Left cardiac atrium (tissue), 4 donors: ENCODE measurements around the gene DMAC1. TPM values are rescaled to one million over a fixed set of nuclear protein-coding genes. Genes with fewer than 3 reads are reported as not detected.
A peak's percentile ranks its signal among the peaks of the same experiment; 100 is the strongest.

Source experiments
- ATAC-seq, 2 donors: fragments of 200-7000 bp; cut with Tn5 transposase; one replicate each; pipeline ENCODE4 v1.9.1; 2020; ENCODE audit warnings: mild to moderate bottlenecking in 2 of 2, moderate library complexity in 2 of 2
- DNase-seq: peaks from one replicate; pipeline ENCODE4 v3.0.0-alpha.2; 2020
- intact Hi-C, 2 donors: fragments of 100-400 bp; cut with DNase I; formaldehyde crosslinking; loops; one replicate each; pipeline versions ENCODE4 v1.14.1 to v1.15.1; 2022 to 2023
- long read RNA-seq: library from polyadenylated mRNA; unstranded; transcript quantifications from one replicate; pipeline ENCODE4 v2.0.0, GENCODE V29; 2021
- total RNA-seq, 2 donors: library from RNA; stranded (reverse); fragmentation: NEBNext Ultra II Directional; extraction: Animal tissue kit (Norgen Biotek cat#: 25700); gene quantifications; one replicate each; pipeline ENCODE4 v1.2.1, GENCODE V29; 2021
- donor health status: DM: no; HTN: yes; CAD: no.
- donor health status: DM: no; HTN: yes; CAD: no; lungs with severe emphysema.
- donor health status: DM: yes; HTN: yes; CAD: no.
- donor health status: Dilated cardiomyopathy.

The DMAC1 gene
- total RNA-seq: 100 to 1,000 TPM; 103 to 111 TPM
- long read RNA-seq, transcript DMAC1-201 (2 exons, 2,755 nt): major isoform, 18 of 24 reads
- long read RNA-seq, partial matches to known transcripts: 0 of 24 reads
- long read RNA-seq, other reads (novel, unspliced or antisense): 6 of 24 reads

DNA sequence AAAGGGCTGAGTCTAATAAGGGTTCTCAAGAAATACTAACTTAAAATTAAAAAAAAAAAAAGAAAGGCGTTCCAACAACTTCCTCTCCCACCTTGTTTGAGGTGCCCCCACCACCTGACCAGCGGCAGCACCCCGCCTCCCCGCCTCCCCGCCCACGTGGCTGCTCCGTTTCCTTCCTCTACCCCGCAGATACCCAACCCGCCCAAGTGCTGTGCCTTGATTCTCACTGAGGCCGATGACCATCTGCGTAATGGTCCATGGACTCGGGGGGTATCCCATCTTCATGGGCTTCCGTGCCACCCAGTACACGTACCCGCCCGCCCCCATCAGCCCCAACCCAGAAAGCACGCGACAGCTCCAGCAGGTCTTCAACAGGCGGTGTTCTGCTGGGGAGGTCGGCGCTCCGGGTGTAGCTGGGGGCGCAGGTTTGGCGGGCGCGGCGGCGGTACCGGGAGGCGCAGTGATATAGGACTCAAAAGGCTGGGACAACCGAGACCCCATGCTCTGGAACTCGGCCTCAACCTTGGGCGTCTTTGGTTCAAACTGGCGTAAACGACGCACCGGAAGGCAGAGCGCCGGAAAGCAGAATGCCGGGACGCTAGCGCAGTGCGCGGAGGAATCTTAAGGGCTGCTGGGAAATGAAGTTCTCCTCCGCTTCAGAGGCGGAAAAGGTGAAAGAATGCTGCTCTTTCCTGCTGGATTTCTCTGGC, at the start of gene DMAC1:
Gene DMAC1 (minus strand): TSS at position 545 of the 710 bp plus-strand sequence. CDS start 44 bp downstream, at position 501.
- intact Hi-C loops: no loop called here
- peak; percentile 84 for DNase-seq
- ATAC-seq: peak; percentile 99

- DNase-seq (no peak), ATAC-seq (no peak)
- intact Hi-C loops: loop anchor here in 1 of 2 donors (10.0 kb wide), 1 partner anchor 1045 kb away; no protein-coding TSS in a partner anchor
Measured at GRCh38 chr9:7849362-7849761, 49.8 kb upstream of the DMAC1 start.

GRCh38 chr9:7848498-7848897, 48.9 kb upstream of the DMAC1 start:
- ATAC-seq (no peak), DNase-seq (no peak)
- intact Hi-C loops: loop anchor here in 1 of 2 donors (10.0 kb wide), 1 partner anchor 1046 kb away; no protein-coding TSS in a partner anchor

- intact Hi-C loops: loop anchor here in 1 of 2 donors (10.0 kb wide), 1 partner anchor 1051 kb away; no protein-coding TSS in a partner anchor
- ATAC-seq: peak in 1 of 2 donors; percentile 35
- no peak for DNase-seq
Measured at GRCh38 chr9:7844242-7844641, 44.7 kb upstream of the DMAC1 start.

DNA sequence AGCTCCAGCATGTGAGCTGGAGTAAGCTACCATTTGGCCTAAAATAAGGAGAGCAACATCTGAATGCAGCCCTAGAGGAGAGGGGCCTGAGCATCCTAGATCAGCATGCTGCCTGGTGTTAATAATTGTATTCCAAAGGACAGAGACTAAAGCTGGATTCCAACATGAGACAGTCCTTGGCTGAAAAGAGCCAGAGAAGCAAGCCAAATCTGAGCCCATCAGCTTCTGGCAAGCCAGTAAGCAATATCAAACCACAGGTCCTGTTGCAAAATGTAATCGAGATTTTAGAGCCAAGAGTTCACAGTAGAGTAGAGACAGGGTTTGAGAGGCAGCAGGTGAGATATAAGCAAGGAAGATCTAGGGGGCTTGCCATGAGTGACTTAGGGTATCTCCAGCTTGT, 42.3 kb upstream of the DMAC1 start:
- no peak for ATAC-seq
- intact Hi-C loops: loop anchor here in 1 of 2 donors (10.0 kb wide), 1 partner anchor 1053 kb away; no protein-coding TSS in a partner anchor
- no peak for DNase-seq

DNA sequence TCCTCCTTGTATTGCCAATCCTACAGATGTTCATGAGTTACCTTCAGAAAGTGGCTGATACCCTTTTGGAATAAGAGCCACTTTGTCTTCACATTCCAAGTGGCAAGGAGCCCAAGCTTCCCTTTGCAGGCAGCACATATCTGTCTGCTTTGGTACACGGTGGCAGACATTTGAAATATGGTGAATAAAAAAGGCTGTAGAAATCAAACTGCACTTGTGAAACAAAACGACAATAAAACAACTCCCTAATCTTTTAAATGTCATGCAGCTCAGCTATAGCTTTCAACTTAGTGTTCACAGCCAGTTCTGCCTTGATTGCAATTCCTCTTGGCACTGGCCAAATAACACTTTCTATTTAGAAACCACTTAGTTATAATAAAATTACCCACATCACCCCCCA, 35.0 kb upstream of the DMAC1 start:
- no peak for DNase-seq
- no peak for ATAC-seq
- intact Hi-C loops: no loop called here

- no peak for DNase-seq
- intact Hi-C loops: no loop called here
- ATAC-seq: peak in 1 of 2 donors; percentile 37
Measured at GRCh38 chr9:7828334-7828733, 28.8 kb upstream of the DMAC1 start.

DNA sequence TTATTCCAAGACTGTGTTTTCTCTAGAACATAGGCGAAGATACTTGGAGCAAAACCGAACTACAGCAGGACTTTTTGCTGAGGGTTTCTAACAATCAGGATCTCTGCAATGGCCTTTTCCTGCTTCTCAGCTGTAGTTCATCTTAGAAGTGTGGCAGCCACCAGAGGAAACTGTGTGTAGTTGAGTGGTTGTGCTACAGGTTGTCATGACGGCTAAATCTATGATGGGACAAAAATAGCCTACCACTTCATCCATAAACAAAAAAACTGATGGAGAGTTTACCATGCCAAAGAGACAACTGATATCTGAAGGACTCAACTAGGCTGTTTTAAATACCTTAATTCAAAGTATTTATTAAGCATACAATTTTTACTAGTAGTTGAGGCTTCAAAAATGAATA, 28.2 kb upstream of the DMAC1 start:
- DNase-seq (no peak), ATAC-seq (peak in 1 of 2 donors; percentile 51)
- intact Hi-C loops: no loop called here

DNA sequence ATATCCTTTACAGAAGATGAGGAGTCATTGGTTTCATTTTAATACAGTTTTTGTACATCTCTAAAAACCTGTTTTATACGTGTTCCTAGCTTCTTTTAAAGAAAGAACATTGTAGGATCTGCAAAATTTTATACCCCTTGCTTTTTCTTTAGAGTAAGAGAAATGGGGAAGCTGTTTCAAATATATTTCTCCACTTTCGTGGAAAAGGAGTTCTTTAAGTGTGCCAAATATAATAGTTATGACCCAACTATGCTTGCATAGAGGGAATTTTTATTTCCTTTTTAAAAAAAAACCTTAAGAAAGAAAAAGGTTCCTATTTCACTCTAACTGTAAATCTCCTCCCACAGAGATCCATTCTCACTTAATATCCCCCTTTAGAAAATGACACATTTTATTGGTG, 27.5 kb upstream of the DMAC1 start:
- ATAC-seq (no peak), DNase-seq (no peak)
- intact Hi-C loops: no loop called here

GRCh38 chr9:7823651-7824050, 24.1 kb upstream of the DMAC1 start:
- DNase-seq (no peak), ATAC-seq (no peak)
- intact Hi-C loops: no loop called here

- no peak for ATAC-seq
- intact Hi-C loops: no loop called here
- DNase-seq: no peak
Measured at GRCh38 chr9:7819984-7820383, 20.4 kb upstream of the DMAC1 start.

- intact Hi-C loops: no loop called here
- DNase-seq (no peak), ATAC-seq (no peak)
Measured at GRCh38 chr9:7816021-7816420, 16.4 kb upstream of the DMAC1 start.

- intact Hi-C loops: no loop called here
- DNase-seq: no peak
- no peak for ATAC-seq
Measured at GRCh38 chr9:7813030-7813429, 13.5 kb upstream of the DMAC1 start.

GRCh38 chr9:7811677-7812076, 12.1 kb upstream of the DMAC1 start:
- no peak for DNase-seq
- no peak for ATAC-seq
- intact Hi-C loops: no loop called here

DNA sequence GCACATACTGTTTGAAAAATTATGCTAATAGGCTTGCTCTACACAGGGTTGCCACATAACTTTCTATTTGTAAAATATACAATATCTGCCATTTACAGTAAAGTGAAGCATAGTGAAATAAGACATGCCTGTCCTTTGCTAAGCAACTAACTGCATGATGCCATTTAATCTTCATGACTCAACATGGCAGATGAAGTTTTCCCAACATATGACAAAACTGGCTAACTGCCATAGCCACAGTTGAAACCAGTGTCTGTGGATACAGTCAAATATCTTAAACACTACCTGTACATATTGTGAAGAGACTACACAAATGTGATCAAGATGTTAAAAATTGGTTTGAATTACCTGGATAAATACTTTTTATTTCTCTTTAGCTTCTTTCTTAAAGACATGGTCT, 3.1 kb upstream of the DMAC1 start:
- intact Hi-C loops: no loop called here
- no peak for DNase-seq
- ATAC-seq: no peak

GRCh38 chr9:7799944-7800285, 337 bp upstream of the DMAC1 start:
- DNase-seq: no peak
- peak in 1 of 2 donors; percentile 50 for ATAC-seq
- intact Hi-C loops: no loop called here

GRCh38 chr9:7794196-7794595, 5.4 kb downstream of the DMAC1 start:
- intact Hi-C loops: no loop called here
- ATAC-seq: no peak

DNA sequence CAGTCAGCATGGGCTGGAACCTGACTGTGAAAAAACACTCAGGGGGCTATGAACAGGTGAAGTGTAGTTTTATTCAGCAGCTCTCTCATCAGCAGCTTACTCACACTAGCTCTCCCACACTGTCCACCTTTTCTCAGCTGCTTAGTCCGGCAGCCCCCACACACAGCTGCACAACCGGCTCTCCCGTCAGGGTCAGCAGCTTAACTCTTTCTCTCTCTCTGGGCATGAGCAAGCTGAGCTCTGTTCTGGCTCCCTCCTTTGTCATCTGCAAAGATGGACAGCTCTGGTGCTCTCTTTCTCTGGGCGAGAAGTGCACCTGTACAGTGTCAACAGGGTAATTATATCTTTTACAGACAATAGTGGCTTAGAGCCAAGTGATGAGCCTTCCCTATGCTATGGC, 8.2 kb downstream of the DMAC1 start:
- intact Hi-C loops: no loop called here
- no peak for DNase-seq
- ATAC-seq: no peak

More at GRCh38 chr9:7794196-7794595, 5.4 kb downstream of the DMAC1 start:
- DNase-seq: no peak

DNA sequence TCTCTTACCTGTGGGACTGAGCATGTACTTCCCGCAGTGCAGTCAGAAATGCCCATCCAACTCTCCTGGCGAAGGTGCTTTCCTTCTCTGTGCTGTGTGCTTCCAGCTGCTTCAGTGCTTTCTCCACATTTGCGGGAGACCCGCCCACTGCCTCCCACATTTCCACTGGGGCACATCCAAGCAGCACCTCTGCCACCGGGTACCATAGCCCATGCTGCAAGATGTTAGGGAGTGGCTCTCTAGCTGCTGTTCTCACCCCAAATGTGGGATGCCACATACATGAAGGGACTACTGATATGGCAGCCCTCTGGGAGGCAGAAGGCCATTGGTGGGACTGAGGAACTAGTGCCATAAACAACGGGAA, 8.8 kb downstream of the DMAC1 start:
- intact Hi-C loops: no loop called here
- ATAC-seq: no peak
- DNase-seq: no peak

DNA sequence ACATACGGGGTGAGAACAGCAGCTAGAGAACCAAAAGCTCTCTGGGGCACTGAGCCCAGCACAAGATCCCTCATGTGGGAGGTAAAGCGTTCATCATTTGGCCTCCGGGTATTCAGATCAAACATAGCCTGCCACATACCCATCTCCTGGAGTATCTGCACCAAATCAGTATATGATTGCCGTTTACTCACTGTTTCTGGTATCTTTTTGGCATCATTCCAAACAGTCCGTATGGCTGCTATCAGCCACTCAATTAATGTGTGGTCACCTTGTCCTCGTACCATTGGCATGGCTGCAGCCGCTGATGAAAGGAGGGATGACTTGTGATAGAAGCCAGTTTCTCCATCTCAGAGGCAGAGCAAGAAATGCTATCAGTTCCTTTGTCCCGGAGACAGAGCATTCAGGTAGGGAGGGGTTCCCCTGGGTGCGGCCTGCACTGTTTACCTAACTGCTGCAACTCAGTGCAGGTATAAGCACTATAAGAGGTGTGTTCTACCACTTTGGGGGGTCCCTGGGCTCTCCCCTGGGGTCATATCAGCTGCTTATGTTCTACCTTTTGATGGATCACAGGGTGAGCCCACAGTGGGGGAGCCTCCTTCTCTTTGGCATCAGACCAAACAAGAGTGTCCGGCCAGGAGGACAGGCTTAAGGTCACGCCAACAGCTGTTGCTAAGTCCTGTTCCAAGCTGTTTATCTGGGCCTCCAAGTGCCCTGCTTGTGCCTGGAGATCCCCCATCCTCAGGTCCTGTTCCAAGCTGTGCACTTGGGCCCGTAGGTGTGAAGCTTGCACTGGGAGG, 9.4 kb downstream of the DMAC1 start:
- no peak for DNase-seq
- ATAC-seq: peak in 1 of 2 donors; percentile 21
- intact Hi-C loops: no loop called here
